Measurements from ENCODE around the gene KIF3C. TPM values are rescaled to one million over a fixed set of nuclear protein-coding genes. Genes with fewer than 3 reads are reported as not detected.
"Not testable (repeated sequence)": the region's sequence is repeated elsewhere in the genome, so short reads cannot be mapped to it uniquely, and the experiment has no call there.

KIF3C gene
- total and polyA plus RNA-seq, 12 donors = 2.8 to 22.8 (median 9.8) TPM

DNA sequence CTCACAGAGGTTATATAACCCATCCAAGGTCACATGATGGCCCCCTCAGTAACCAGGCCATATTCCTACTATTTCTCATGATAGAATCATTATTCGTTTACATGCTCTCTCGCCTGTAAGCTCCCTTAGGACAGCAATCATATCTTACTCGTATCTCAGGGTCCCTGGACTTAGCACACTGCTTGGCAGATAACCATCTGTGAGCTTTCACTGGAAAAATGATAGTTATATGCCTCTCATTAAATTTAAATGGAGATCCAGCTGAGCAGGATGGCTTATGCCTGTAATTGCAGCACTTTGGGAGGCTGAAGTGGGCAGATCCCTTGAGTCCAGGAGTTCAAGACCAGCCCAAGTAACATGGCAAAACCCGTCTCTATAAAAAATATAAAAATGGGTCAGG is 21.9 kb downstream of the KIF3C start:
- 71 to 87% (median 73%) methylated on average over 3 to 4 of the region's 4 CpGs for WGBS, 4 donors
- intact Hi-C loops (cut with DNase I) = no loop called here
- no peak overlapping the region for H3K4me3 ChIP-seq
- peak overlapping the region in 1 of 5 donors; percentile 8 for H3K27ac ChIP-seq
- DNase-seq = no peak
- H3K4me1 ChIP-seq (replicated peaks in 1 of 2) = peaks cover 0 to 21% of the 10 kb centered on the region in 2 donors
- H3K27me3 ChIP-seq = no peaks in the 10 kb centered on the region
- no peaks in the 10 kb centered on the region for H3K36me3 ChIP-seq (replicated peaks in 1 of 2)
- no peaks in the 10 kb centered on the region for H3K9me3 ChIP-seq (replicated peaks in 1 of 3)
- TF ChIP-seq CTCF (IDR thresholded peaks at IDR 0.05) = no peak
- no peak for TF ChIP-seq POLR2A (IDR thresholded peaks at IDR 0.05)

DNA sequence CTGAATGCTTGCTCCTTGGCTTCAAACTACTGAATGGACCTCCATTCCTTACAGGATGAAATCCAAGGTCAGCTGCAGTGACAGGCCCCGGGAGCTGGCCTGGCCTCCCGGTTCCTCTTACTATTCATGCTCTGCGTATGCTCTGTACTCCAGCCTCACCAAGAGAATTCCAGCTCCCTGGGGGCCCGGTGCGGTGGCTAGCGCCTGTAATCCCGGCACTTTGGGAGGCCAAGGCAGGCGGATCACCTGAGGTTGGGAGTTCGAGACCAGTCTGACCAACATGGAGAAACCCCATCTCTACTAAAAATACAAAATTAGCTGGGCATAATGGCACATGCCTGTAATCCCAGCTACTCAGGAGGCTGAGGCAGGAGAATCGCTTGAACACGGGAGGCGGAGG is 23.7 kb downstream of the KIF3C start:
- H3K9me3 ChIP-seq (replicated peaks in 1 of 3); H3K27ac ChIP-seq; H3K27me3 ChIP-seq; H3K4me3 ChIP-seq; intact Hi-C loops (cut with DNase I); H3K36me3 ChIP-seq (replicated peaks in 1 of 2): not testable (repeated sequence)
- H3K4me1 ChIP-seq (replicated peaks in 1 of 2) = peaks cover 0 to 22% of the 10 kb centered on the region in 2 donors
- WGBS, 4 donors = 83 to 93% (median 87%) methylated on average over 10 to 12 of the region's 12 CpGs
- DNase-seq = peak in 1 of 7 donors; percentile 33

GRCh38 chr2:25957743-25958142 is 24.6 kb downstream of the KIF3C start:
- Histone ChIP-seq H3K4me1 (replicated peaks in 1 of 2) (peaks cover 0 to 22% of the 10 kb centered on the region in 2 donors), H3K27me3 (no peaks in the 10 kb centered on the region), H3K4me3 (no peak overlapping the region), H3K9me3 (replicated peaks in 1 of 3) (no peaks in the 10 kb centered on the region), H3K36me3 (replicated peaks in 1 of 2) (no peaks in the 10 kb centered on the region), H3K27ac (no peak overlapping the region)
- intact Hi-C loops (cut with DNase I) = no loop called here
- TF ChIP-seq CTCF (IDR thresholded peaks at IDR 0.05) (no peak), POLR2A (IDR thresholded peaks at IDR 0.05) (no peak)
- 87 to 91% (median 91%) methylated on average over 8 to 10 of the region's 10 CpGs for WGBS, 4 donors
- DNase-seq = no peak

GRCh38 chr2:25955869-25956535 is 26.3 kb downstream of the KIF3C start:
- H3K4me1 ChIP-seq (replicated peaks in 1 of 2) = peaks cover 0 to 14% of the 10 kb centered on the region in 2 donors
- H3K27ac ChIP-seq = no peak overlapping the region
- no peaks in the 10 kb centered on the region for H3K36me3 ChIP-seq (replicated peaks in 1 of 2)
- no peaks in the 10 kb centered on the region for H3K9me3 ChIP-seq (replicated peaks in 1 of 3)
- TF ChIP-seq CTCF (IDR thresholded peaks at IDR 0.05) = no peak
- TF ChIP-seq POLR2A (IDR thresholded peaks at IDR 0.05) = no peak
- 88 to 98% (median 92%) methylated on average over 5 to 7 of the region's 7 CpGs for WGBS, 4 donors
- H3K27me3 ChIP-seq = no peaks in the 10 kb centered on the region
- no peak for DNase-seq
- intact Hi-C loops (cut with DNase I) = no loop called here
- no peak overlapping the region for H3K4me3 ChIP-seq

- Histone ChIP-seq H3K27me3 (no peaks in the 10 kb centered on the region), H3K9me3 (replicated peaks in 1 of 3) (no peaks in the 10 kb centered on the region), H3K27ac (no peak overlapping the region), H3K4me1 (replicated peaks in 1 of 2) (peaks cover 0 to 5% of the 10 kb centered on the region in 2 donors), H3K36me3 (replicated peaks in 1 of 2) (no peaks in the 10 kb centered on the region), H3K4me3 (no peak overlapping the region)
- peak; percentile 34 to 73 (median 67) for DNase-seq
- WGBS, 4 donors = 38 to 83% (median 56%) methylated on average over 4 to 7 of the region's 7 CpGs
- intact Hi-C loops (cut with DNase I) = no loop called here
- TF ChIP-seq POLR2A (IDR thresholded peaks at IDR 0.05) = no peak
- no peak for TF ChIP-seq CTCF (IDR thresholded peaks at IDR 0.05)
Observed at GRCh38 chr2:25955036-25955435, 27.3 kb downstream of the KIF3C start.

Data from adrenal gland (tissue), 12 donors.